Calu3 (cell line): ENCODE data around the gene BCL2L11. TPM values are rescaled to one million over a fixed set of nuclear protein-coding genes. Genes with fewer than 3 reads are reported as not detected.
A peak's percentile ranks its signal among the peaks of the same experiment; 100 is the strongest.

Experiments
- BruUV-seq: library from RNA; stranded (reverse); fragments of 400-500 nt; replicated peaks from 2 replicates; lab custom pipeline; 2021; lab: Mats Ljungman, UMichigan
- CTCF ChIA-PET: fragments of 300-600 bp; sonication (Branson Sonifier 250); formaldehyde crosslinking; loops from one replicate; lab custom pipeline; 2022; ENCODE audit warnings: antibody characterized with exemption; lab: Charles Lee
- DNase-seq: peaks from one replicate; pipeline ENCODE4 v3.0.0; 2022
- H3K27ac Mint-ChIP-seq: one replicate; pipeline ENCODE4 v1.8.0; 2022; ENCODE audit warnings: mixed read lengths; ENCODE audit not compliant: unreplicated experiment
- H3K27me3 Mint-ChIP-seq: one replicate; pipeline ENCODE4 v1.8.0; 2022; ENCODE audit warnings: mixed read lengths; ENCODE audit not compliant: unreplicated experiment
- H3K36me3 Mint-ChIP-seq: one replicate; pipeline ENCODE4 v1.8.0; 2022; ENCODE audit warnings: mild to moderate bottlenecking, moderate library complexity, mixed read lengths; ENCODE audit not compliant: insufficient read depth, unreplicated experiment
- H3K4me1 Mint-ChIP-seq: one replicate; pipeline ENCODE4 v1.8.0; 2022; ENCODE audit warnings: mild to moderate bottlenecking, low read depth, mixed read lengths; ENCODE audit not compliant: unreplicated experiment
- H3K4me3 Mint-ChIP-seq: one replicate; pipeline ENCODE4 v1.8.0; 2022; ENCODE audit warnings: mild to moderate bottlenecking, low read depth, moderate library complexity, mixed read lengths; ENCODE audit not compliant: unreplicated experiment
- H3K9me3 Mint-ChIP-seq: one replicate; pipeline ENCODE4 v1.8.0; 2022; ENCODE audit warnings: low read depth, mixed read lengths; ENCODE audit not compliant: unreplicated experiment
- CTCF ChIP-seq: fragments of 200-600 bp; IDR thresholded peaks from one replicate; pipeline ENCODE4 v1.8.0; 2022; ENCODE audit warnings: antibody characterized with exemption; ENCODE audit not compliant: unreplicated experiment
- intact Hi-C: fragments of 100-400 bp; cut with micrococcal nuclease; formaldehyde crosslinking; loops from one replicate; pipeline ENCODE4 v1.10.0; 2022; ENCODE audit not compliant: unreplicated experiment
- total RNA-seq: library from RNA; stranded (reverse); gene quantifications from 2 replicates; pipeline ENCODE4 v1.2.3, GENCODE V29; 2022

Gene BCL2L11
- total RNA-seq, 1 experiment from 2014 or later = 18.4 TPM

- Mint-ChIP-seq H3K4me3 (no peak overlapping the region), H3K9me3 (no peaks in the 10 kb centered on the region), H3K27me3 (peaks cover 26% of the 10 kb centered on the region), H3K27ac (no peak overlapping the region), H3K4me1 (peaks cover 26% of the 10 kb centered on the region), H3K36me3 (peaks cover 23% of the 10 kb centered on the region)
- no TSS peak for BruUV-seq
- TF ChIP-seq CTCF = no peak
- CTCF ChIA-PET = no interaction called here
- intact Hi-C loops = loop anchor here (10.0 kb wide), 1 partner anchor 299 kb away; no protein-coding TSS in a partner anchor
- no peak for DNase-seq
Measured at GRCh38 chr2:111113838-111114237, 6.9 kb upstream of the BCL2L11 start.

GRCh38 chr2:111116011-111116746 lies 4.5 kb upstream of the BCL2L11 start:
- CTCF ChIA-PET = interaction anchor here (0.6 kb wide), 1 partner anchor 63 kb away, joined by 3 read pairs; no protein-coding TSS in a partner anchor
- intact Hi-C loops = loop anchor here (5.0 to 10.0 kb wide), 3 partner anchors 84 to 586 kb away; no protein-coding TSS in a partner anchor
- H3K27me3 Mint-ChIP-seq = peaks cover 39% of the 10 kb centered on the region
- no peak for DNase-seq
- no peak overlapping the region for H3K4me3 Mint-ChIP-seq
- no peak for TF ChIP-seq CTCF
- H3K4me1 Mint-ChIP-seq = peaks cover 27% of the 10 kb centered on the region
- BruUV-seq = no TSS peak
- H3K27ac Mint-ChIP-seq = no peak overlapping the region
- no peaks in the 10 kb centered on the region for H3K9me3 Mint-ChIP-seq
- H3K36me3 Mint-ChIP-seq = peaks cover 46% of the 10 kb centered on the region

- intact Hi-C loops = loop anchor here (5.0 to 10.0 kb wide), 3 partner anchors 85 to 585 kb away; no protein-coding TSS in a partner anchor
- DNase-seq = peak; percentile 83
Measured at GRCh38 chr2:111116843-111117597, 3.7 kb upstream of the BCL2L11 start.

More at GRCh38 chr2:111116843-111117597, 3.7 kb upstream of the BCL2L11 start:
- Mint-ChIP-seq H3K27ac (peak overlapping the region; percentile 67), H3K36me3 (peaks cover 55% of the 10 kb centered on the region), H3K27me3 (peaks cover 39% of the 10 kb centered on the region), H3K4me3 (peak overlapping the region; percentile 98), H3K4me1 (peaks cover 27% of the 10 kb centered on the region), H3K9me3 (no peaks in the 10 kb centered on the region)
- CTCF ChIA-PET = interaction anchor here (0.6 kb wide), 1 partner anchor 62 kb away, joined by 3 read pairs; no protein-coding TSS in a partner anchor
- peak; percentile 78 for TF ChIP-seq CTCF
- no TSS peak for BruUV-seq
